HepG2 (cell line): ENCODE results near the gene ZDHHC14. TPM values are rescaled to one million over a fixed set of nuclear protein-coding genes. Genes with fewer than 3 reads are reported as not detected.

ENCODE experiments used
- ARID2 ChIP-seq: sonication (generic); formaldehyde crosslinking; IDR thresholded peaks from 2 replicates; pipeline ENCODE4 v1.8.1; 2022; ENCODE audit warnings: mild to moderate bottlenecking, missing genetic modification reagents, borderline replicate concordance
- CENPT ChIP-seq: sonication (generic); formaldehyde crosslinking; IDR thresholded peaks from 2 replicates; pipeline ENCODE4 v1.8.0; 2022; ENCODE audit warnings: low read depth, mild to moderate bottlenecking, moderate library complexity, missing genetic modification reagents
- ERF ChIP-seq: IDR thresholded peaks from 2 replicates; pipeline ENCODE4 v1.6.1; 2018; ENCODE audit warnings: missing biosample characterization, missing genetic modification reagents
- FOXM1 ChIP-seq: sonication (generic); formaldehyde crosslinking; IDR thresholded peaks from 2 replicates; pipeline ENCODE4 v1.5.0; 2020; ENCODE audit warnings: missing genetic modification reagents
- GATAD2A ChIP-seq: IDR thresholded peaks from 2 replicates; pipeline ENCODE4 v1.6.1; 2016
- MAF1 ChIP-seq: sonication (generic); formaldehyde crosslinking; IDR thresholded peaks from 2 replicates; pipeline ENCODE4 v1.5.0; 2020; ENCODE audit warnings: missing genetic modification reagents, borderline replicate concordance
- MED8 ChIP-seq: sonication (generic); formaldehyde crosslinking; IDR thresholded peaks from 2 replicates; pipeline ENCODE4 v1.8.1; 2023; ENCODE audit warnings: mild to moderate bottlenecking, missing genetic modification reagents; ENCODE audit not compliant: insufficient replicate concordance
- MYC ChIP-seq: sonication (generic); formaldehyde crosslinking; IDR thresholded peaks from 2 replicates; pipeline ENCODE4 v1.9.0; 2021; ENCODE audit warnings: missing genetic modification reagents, borderline replicate concordance
- MZF1 ChIP-seq: sonication (generic); formaldehyde crosslinking; IDR thresholded peaks from 2 replicates; pipeline ENCODE4 v1.8.1; 2023; ENCODE audit warnings: mild to moderate bottlenecking, missing genetic modification reagents, borderline replicate concordance
- NR2F1 ChIP-seq, 2 experiments: fragments of 450-650 bp in 1 of 2; formaldehyde crosslinking in 1 of 2; IDR thresholded peaks; 2 replicates each; pipeline versions ENCODE4 v1.5.0 to v1.6.1; 2016 to 2020; ENCODE audit warnings: mild to moderate bottlenecking in 1 of 2, missing compliant biosample characterization in 1 of 2, missing genetic modification reagents in 1 of 2, moderate library complexity in 1 of 2
- POGZ ChIP-seq: sonication (generic); formaldehyde crosslinking; IDR thresholded peaks from 2 replicates; pipeline ENCODE4 v1.4.0; 2020; ENCODE audit warnings: mild to moderate bottlenecking, missing genetic modification reagents
- SMARCE1 ChIP-seq: fragments of 450-650 bp; IDR thresholded peaks from 2 replicates; pipeline ENCODE4 v1.6.1; 2017; ENCODE audit warnings: borderline replicate concordance
- SNAI1 ChIP-seq: sonication (generic); formaldehyde crosslinking; IDR thresholded peaks from 2 replicates; pipeline ENCODE4 v1.5.0; 2020; ENCODE audit warnings: mild to moderate bottlenecking, missing genetic modification reagents, borderline replicate concordance
- SRSF9 ChIP-seq: fragments of 200-400 bp; formaldehyde crosslinking; IDR thresholded peaks from 2 replicates; pipeline ENCODE4 v1.6.1; 2018; ENCODE audit warnings: borderline replicate concordance, mild to moderate bottlenecking, low read depth, low read length; ENCODE audit not compliant: insufficient read depth, poor library complexity, severe bottlenecking
- TEAD2 ChIP-seq: sonication (generic); formaldehyde crosslinking; IDR thresholded peaks from 2 replicates; pipeline ENCODE4 v1.9.0; 2021; ENCODE audit warnings: missing genetic modification reagents
- TGIF2 ChIP-seq: IDR thresholded peaks from 2 replicates; pipeline ENCODE4 v1.6.1; 2016; ENCODE audit warnings: control low read depth, missing compliant biosample characterization
- ZKSCAN8 ChIP-seq: IDR thresholded peaks from 2 replicates; pipeline ENCODE4 v1.6.1; 2016; ENCODE audit warnings: borderline replicate concordance, missing genetic modification reagents, missing compliant biosample characterization
- ZNF232 ChIP-seq: sonication (generic); formaldehyde crosslinking; IDR thresholded peaks from 2 replicates; pipeline ENCODE4 v1.4.0; 2020; ENCODE audit warnings: missing genetic modification reagents, borderline replicate concordance
- ZNF333 ChIP-seq: sonication (generic); formaldehyde crosslinking; IDR thresholded peaks from 2 replicates; pipeline ENCODE4 v1.4.0; 2020; ENCODE audit warnings: mild to moderate bottlenecking, missing genetic modification reagents, borderline replicate concordance
- ZNF614 ChIP-seq: IDR thresholded peaks from 2 replicates; pipeline ENCODE4 v1.6.1; 2018; ENCODE audit warnings: missing biosample characterization, missing genetic modification reagents, inconsistent platforms, borderline replicate concordance
- ZSCAN29 ChIP-seq: sonication (generic); formaldehyde crosslinking; conservative IDR thresholded peaks from 2 replicates; pipeline ENCODE4 v1.4.0; 2020; ENCODE audit warnings: mild to moderate bottlenecking, missing genetic modification reagents
- polyA plus RNA-seq, 8 experiments: library from polyadenylated mRNA; depleted of rRNA in 3 of 8; stranded (reverse) in 7 of 8; unstranded in 1 of 8; fragments of >200 nt; fragmentation: Illumina TruSeq in 4 of 8; extraction: Trizol in 4 of 8; gene quantifications; 2 replicates each; pipeline versions ENCODE4 v1.2.1 to v1.2.3, GENCODE V29; 2011 to 2016; ENCODE audit warnings: low read depth in 4 of 8, missing spikeins in 1 of 8, mixed read lengths in 1 of 8; ENCODE audit not compliant: insufficient read depth in 1 of 8
- total RNA-seq, 5 experiments: library from RNA; depleted of rRNA; stranded (reverse); fragments of >200 nt; fragmentation: Illumina TruSeq; extraction: Trizol; gene quantifications; 2 replicates each; pipeline ENCODE4 v1.2.3, GENCODE V29; 2016; ENCODE audit warnings: low read depth in 1 of 5
- TF ChIP-seq, protein P1 (sequence below): sonication (generic); formaldehyde crosslinking; IDR thresholded peaks from 2 replicates; pipeline ENCODE4 v1.4.0; 2020; ENCODE audit warnings: low read depth, mild to moderate bottlenecking, missing genetic modification reagents
- TF ChIP-seq, protein P2 (sequence below): sonication (generic); formaldehyde crosslinking; IDR thresholded peaks from 2 replicates; pipeline ENCODE4 v1.4.0; 2020; ENCODE audit warnings: missing genetic modification reagents
- TF ChIP-seq, protein P3 (sequence below): sonication (generic); formaldehyde crosslinking; IDR thresholded peaks from 2 replicates; pipeline ENCODE4 v1.9.0; 2022; ENCODE audit warnings: low read depth, missing genetic modification reagents
- TF ChIP-seq, protein P4 (sequence below): sonication (generic); formaldehyde crosslinking; IDR thresholded peaks from 2 replicates; pipeline ENCODE4 v1.5.1; 2020; ENCODE audit warnings: missing genetic modification reagents, mild to moderate bottlenecking, borderline replicate concordance

Gene ZDHHC14
- total and polyA plus RNA-seq, 2 of the 13 experiments (the other 11 are each of a cell fraction or from before 2014, with no cell fraction given), result 3.7 to 9.5 TPM

DNA sequence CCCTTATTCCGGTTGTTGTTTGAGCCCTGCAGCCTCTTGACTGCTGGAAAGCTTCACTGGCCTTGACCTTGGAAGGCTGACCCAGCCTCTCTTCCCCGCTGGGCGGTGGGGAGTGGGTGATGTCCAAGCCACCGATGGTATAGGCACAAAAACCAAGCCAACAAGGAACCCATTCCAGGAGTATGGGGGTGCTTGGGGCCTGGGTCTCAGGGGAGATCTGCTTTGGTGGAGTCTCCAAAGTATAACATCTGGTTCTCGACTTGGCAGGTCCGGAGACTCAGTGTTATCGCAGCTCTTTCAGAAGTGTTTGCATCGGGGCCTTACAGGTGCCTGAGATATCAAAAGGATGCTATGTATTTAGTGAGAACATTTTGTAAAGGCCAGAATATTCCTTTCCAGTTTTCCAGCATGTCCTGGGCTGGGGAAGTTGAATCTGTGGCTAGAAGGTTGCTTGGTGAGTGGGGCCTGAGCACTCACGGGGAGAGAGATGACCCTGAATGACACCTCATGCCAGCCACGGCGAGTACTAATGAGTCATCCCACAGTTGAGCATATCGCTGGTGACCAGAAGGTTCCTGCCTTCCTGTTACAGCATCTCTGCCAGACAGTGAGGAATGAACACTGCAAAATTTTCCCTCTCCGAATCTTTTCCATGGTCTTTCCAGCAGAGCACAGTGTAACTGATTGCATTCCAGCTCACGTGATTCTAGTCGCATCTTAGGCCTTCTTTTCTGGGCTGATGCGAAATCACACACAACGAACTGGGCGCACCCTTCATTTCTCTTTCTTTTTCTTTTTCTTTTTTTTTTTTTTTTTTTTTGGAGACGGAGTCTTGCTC, 133.9 kb downstream of the ZDHHC14 start (continued):
- peak; percentile 61; the same call in 1 of the 2 replicates for TF ChIP-seq ZNF614 (CRISPR knock-in tag)
- TF ChIP-seq SNAI1, result no peak
- TF ChIP-seq MED8 (CRISPR knock-in tag), result no peak
- no peak for TF ChIP-seq CENPT (CRISPR knock-in tag)
- no peak for TF ChIP-seq FOXM1 (CRISPR knock-in tag)
- TF ChIP-seq SRSF9, result no peak
- TF ChIP-seq ZSCAN29, result no peak
- TF ChIP-seq, protein P1, sequence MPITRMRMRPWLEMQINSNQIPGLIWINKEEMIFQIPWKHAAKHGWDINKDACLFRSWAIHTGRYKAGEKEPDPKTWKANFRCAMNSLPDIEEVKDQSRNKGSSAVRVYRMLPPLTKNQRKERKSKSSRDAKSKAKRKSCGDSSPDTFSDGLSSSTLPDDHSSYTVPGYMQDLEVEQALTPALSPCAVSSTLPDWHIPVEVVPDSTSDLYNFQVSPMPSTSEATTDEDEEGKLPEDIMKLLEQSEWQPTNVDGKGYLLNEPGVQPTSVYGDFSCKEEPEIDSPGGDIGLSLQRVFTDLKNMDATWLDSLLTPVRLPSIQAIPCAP, result no peak
- no peak for TF ChIP-seq ZNF232 (CRISPR knock-in tag)
- no peak for TF ChIP-seq TEAD2 (CRISPR knock-in tag)
- TF ChIP-seq POGZ (CRISPR knock-in tag), result peak; percentile 58; the same call in 1 of the 2 replicates
- TF ChIP-seq SMARCE1, result no peak
- TF ChIP-seq MYC (CRISPR knock-in tag), result no peak
- TF ChIP-seq GATAD2A (CRISPR knock-in tag), result peak; percentile 82
- TF ChIP-seq, protein P2, sequence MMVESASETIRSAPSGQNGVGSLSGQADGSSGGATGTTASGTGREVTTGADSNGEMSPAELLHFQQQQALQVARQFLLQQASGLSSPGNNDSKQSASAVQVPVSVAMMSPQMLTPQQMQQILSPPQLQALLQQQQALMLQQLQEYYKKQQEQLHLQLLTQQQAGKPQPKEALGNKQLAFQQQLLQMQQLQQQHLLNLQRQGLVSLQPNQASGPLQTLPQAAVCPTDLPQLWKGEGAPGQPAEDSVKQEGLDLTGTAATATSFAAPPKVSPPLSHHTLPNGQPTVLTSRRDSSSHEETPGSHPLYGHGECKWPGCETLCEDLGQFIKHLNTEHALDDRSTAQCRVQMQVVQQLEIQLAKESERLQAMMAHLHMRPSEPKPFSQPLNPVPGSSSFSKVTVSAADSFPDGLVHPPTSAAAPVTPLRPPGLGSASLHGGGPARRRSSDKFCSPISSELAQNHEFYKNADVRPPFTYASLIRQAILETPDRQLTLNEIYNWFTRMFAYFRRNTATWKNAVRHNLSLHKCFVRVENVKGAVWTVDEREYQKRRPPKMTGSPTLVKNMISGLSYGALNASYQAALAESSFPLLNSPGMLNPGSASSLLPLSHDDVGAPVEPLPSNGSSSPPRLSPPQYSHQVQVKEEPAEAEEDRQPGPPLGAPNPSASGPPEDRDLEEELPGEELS (CRISPR knock-in tag), result no peak
- peak; percentile 55; the same call in 1 of the 2 replicates for TF ChIP-seq ERF (CRISPR knock-in tag)
- TF ChIP-seq ZNF333 (CRISPR knock-in tag), result no peak
- TF ChIP-seq NR2F1 (CRISPR knock-in tag; IDR thresholded peaks at IDR 0.05), result peak in 1 of 2 experiments; percentile 63; a peak in 3 of 4 replicates
- no peak for TF ChIP-seq ARID2 (CRISPR knock-in tag)
- TF ChIP-seq, protein P3, sequence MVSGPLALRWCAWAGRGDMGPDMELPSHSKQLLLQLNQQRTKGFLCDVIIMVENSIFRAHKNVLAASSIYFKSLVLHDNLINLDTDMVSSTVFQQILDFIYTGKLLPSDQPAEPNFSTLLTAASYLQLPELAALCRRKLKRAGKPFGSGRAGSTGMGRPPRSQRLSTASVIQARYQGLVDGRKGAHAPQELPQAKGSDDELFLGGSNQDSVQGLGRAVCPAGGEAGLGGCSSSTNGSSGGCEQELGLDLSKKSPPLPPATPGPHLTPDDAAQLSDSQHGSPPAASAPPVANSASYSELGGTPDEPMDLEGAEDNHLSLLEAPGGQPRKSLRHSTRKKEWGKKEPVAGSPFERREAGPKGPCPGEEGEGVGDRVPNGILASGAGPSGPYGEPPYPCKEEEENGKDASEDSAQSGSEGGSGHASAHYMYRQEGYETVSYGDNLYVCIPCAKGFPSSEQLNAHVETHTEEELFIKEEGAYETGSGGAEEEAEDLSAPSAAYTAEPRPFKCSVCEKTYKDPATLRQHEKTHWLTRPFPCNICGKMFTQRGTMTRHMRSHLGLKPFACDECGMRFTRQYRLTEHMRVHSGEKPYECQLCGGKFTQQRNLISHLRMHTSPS (CRISPR knock-in tag), result no peak
- no peak for TF ChIP-seq MZF1 (CRISPR knock-in tag)
- no peak for TF ChIP-seq ZKSCAN8
- TF ChIP-seq, protein P4, sequence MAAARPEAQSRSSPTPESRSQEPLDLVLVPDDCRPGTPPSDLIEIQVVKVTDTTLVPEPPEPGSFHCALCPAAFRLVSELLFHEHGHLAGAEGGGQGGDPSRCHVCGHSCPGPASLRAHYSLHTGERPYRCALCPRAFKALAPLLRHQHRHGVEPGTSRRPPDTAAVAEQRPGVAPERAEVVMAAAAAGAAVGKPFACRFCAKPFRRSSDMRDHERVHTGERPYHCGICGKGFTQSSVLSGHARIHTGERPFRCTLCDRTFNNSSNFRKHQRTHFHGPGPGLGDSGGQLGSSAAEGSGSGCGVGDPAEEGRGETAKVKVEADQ (CRISPR knock-in tag), result no peak
- no peak for TF ChIP-seq MAF1 (CRISPR knock-in tag)
- no peak for TF ChIP-seq TGIF2 (CRISPR knock-in tag)
